GM23338 (cell line): ENCODE measurements around the gene GOLM1.

Experiments used
- CTCF ChIP-seq, 2 experiments: fragments of 200-600 bp in 1 of 2; sonication (generic) in 1 of 2; conservative IDR thresholded peaks; 2 replicates each; pipeline versions ENCODE4 v1.5.1 to v1.6.1; 2016 to 2017; ENCODE audit warnings: antibody characterized with exemption in 2 of 2, low read depth in 2 of 2, mild to moderate bottlenecking in 2 of 2, moderate library complexity in 1 of 2
- EZH2 ChIP-seq: fragments of 200-600 bp; sonication (generic); IDR thresholded peaks from one replicate; pipeline ENCODE4 v1.8.0; 2017; ENCODE audit warnings: antibody characterized with exemption, mild to moderate bottlenecking, low read depth; ENCODE audit not compliant: unreplicated experiment
- JUNB ChIP-seq: IDR thresholded peaks from one replicate; pipeline ENCODE4 v1.6.1; 2016; ENCODE audit warnings: antibody characterized with exemption; ENCODE audit not compliant: unreplicated experiment
- POLR2AphosphoS5 ChIP-seq: IDR thresholded peaks from 2 replicates; pipeline ENCODE4 v1.6.1; 2016; ENCODE audit warnings: antibody characterized with exemption, low read depth

GRCh38 chr9:86116425-86116824 is 17.1 kb upstream of the GOLM1 start:
- TF ChIP-seq POLR2AphosphoS5 (no peak), EZH2 (no peak), JUNB (no peak), CTCF (conservative IDR thresholded peaks at IDR 0.05; ENCODE audit: low read depth in 2 of 2) (no peak)
